ENCODE measurements around the gene ZFP36L2. TPM values are rescaled to one million over a fixed set of nuclear protein-coding genes. Genes with fewer than 3 reads are reported as not detected.

ZFP36L2 gene
- total and polyA plus RNA-seq, 9 of the 15 experiments (the other 6 are each of a cell fraction or from before 2014, with no cell fraction given): 4.1 to 60.6 (median 20.3) TPM

DNA sequence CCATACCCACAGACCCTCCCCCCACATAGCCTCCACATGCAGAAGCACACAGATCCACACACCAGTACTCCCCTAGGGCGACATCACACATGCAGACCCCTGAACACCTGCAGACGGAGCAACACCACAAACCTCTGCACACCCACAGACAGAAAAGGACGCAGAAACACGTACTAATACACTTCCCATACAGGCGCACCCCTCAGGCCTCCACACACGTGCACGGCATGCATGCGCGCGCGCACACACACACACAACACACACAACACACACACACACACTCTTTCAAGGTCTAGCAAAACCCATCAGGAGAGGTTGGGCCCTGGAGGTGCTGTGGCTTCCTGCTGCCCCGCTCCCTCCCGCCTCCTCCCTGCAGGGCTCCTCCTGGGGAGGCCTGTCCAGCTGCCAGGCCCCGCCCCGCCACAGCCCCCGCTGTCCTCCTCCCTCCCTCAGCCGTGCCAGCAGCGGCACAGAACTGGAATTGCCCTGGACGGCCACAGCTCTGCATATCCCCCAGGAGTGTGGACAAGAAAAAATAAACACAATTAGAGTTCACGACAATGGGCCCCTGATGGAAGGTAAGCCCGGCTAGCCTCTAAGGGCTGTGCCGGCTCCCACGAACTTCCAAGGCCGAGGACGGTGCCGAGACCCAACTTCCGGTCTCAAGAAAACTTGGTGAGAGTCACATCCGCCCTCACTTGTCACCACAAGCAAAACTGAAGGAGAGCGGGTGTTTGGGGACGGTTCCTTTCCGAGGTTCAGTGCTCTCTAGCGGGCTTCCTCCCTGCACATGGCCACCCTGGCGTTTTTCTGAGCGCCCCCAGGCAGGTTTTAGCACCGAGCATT lies 6.8 kb downstream of the ZFP36L2 start (continued):
- TF ChIP-seq TAF1 (IDR thresholded peaks at IDR 0.05; ENCODE audit: control insufficient read depth, extremely low read depth, insufficient read depth, low read length, severe bottlenecking) (peak; percentile 67), HCFC1 (IDR thresholded peaks at IDR 0.05; ENCODE audit: low read depth, low read length) (peak; percentile 35; the same call in 1 of the 2 replicates), PRMT5 (CRISPR knock-in tag; IDR thresholded peaks at IDR 0.05) (no peak), POLR2A (conservative IDR thresholded peaks at IDR 0.05) (peak; percentile 86), KDM4B (IDR thresholded peaks at IDR 0.05; ENCODE audit: borderline replicate concordance in 2 of 2, low read depth in 1 of 2) (peak in 1 of 2 experiments; percentile 54; a peak in 1 of 4 replicates), ZNF124 (CRISPR knock-in tag; IDR thresholded peaks at IDR 0.05) (no peak), U2AF2 (optimal IDR thresholded peaks at IDR 0.05; ENCODE audit: low read depth, low read length) (no peak), ZNF24 (IDR thresholded peaks at IDR 0.05) (peak; percentile 89), PHF21A (IDR thresholded peaks at IDR 0.05; ENCODE audit: borderline replicate concordance, low read depth) (no peak), PHB2 (IDR thresholded peaks at IDR 0.05; ENCODE audit: low read depth) (no peak), NCOA6 (IDR thresholded peaks at IDR 0.05) (no peak), POLR2H (tag; IDR thresholded peaks at IDR 0.05; ENCODE audit: low read depth) (no peak; the same call in 1 of the 2 replicates), SMAD2 (IDR thresholded peaks at IDR 0.05; ENCODE audit: low read depth, low read length) (no peak), SIN3A (IDR thresholded peaks at IDR 0.05; ENCODE audit: borderline replicate concordance in 2 of 2, control insufficient read depth in 1 of 2, low read depth in 2 of 2, low read length in 2 of 2) (peak in 1 of 2 experiments; percentile 40; a peak in 1 of 4 replicates), STAG1 (CRISPR knock-in tag; IDR thresholded peaks at IDR 0.05; ENCODE audit: borderline replicate concordance) (no peak), CBX2 (IDR thresholded peaks at IDR 0.05; ENCODE audit: insufficient read depth, low read length, poor library complexity, severe bottlenecking) (no peak)
- TF ChIP-seq, protein P1, sequence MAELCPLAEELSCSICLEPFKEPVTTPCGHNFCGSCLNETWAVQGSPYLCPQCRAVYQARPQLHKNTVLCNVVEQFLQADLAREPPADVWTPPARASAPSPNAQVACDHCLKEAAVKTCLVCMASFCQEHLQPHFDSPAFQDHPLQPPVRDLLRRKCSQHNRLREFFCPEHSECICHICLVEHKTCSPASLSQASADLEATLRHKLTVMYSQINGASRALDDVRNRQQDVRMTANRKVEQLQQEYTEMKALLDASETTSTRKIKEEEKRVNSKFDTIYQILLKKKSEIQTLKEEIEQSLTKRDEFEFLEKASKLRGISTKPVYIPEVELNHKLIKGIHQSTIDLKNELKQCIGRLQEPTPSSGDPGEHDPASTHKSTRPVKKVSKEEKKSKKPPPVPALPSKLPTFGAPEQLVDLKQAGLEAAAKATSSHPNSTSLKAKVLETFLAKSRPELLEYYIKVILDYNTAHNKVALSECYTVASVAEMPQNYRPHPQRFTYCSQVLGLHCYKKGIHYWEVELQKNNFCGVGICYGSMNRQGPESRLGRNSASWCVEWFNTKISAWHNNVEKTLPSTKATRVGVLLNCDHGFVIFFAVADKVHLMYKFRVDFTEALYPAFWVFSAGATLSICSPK (IDR thresholded peaks at IDR 0.05; ENCODE audit: borderline replicate concordance): no peak
- TF ChIP-seq, protein P2, sequence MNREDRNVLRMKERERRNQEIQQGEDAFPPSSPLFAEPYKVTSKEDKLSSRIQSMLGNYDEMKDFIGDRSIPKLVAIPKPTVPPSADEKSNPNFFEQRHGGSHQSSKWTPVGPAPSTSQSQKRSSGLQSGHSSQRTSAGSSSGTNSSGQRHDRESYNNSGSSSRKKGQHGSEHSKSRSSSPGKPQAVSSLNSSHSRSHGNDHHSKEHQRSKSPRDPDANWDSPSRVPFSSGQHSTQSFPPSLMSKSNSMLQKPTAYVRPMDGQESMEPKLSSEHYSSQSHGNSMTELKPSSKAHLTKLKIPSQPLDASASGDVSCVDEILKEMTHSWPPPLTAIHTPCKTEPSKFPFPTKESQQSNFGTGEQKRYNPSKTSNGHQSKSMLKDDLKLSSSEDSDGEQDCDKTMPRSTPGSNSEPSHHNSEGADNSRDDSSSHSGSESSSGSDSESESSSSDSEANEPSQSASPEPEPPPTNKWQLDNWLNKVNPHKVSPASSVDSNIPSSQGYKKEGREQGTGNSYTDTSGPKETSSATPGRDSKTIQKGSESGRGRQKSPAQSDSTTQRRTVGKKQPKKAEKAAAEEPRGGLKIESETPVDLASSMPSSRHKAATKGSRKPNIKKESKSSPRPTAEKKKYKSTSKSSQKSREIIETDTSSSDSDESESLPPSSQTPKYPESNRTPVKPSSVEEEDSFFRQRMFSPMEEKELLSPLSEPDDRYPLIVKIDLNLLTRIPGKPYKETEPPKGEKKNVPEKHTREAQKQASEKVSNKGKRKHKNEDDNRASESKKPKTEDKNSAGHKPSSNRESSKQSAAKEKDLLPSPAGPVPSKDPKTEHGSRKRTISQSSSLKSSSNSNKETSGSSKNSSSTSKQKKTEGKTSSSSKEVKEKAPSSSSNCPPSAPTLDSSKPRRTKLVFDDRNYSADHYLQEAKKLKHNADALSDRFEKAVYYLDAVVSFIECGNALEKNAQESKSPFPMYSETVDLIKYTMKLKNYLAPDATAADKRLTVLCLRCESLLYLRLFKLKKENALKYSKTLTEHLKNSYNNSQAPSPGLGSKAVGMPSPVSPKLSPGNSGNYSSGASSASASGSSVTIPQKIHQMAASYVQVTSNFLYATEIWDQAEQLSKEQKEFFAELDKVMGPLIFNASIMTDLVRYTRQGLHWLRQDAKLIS (CRISPR knock-in tag; IDR thresholded peaks at IDR 0.05): 0 out of 2 replicates have a peak, but pooled peaks have one; percentile 12
- TF ChIP-seq, protein P3, sequence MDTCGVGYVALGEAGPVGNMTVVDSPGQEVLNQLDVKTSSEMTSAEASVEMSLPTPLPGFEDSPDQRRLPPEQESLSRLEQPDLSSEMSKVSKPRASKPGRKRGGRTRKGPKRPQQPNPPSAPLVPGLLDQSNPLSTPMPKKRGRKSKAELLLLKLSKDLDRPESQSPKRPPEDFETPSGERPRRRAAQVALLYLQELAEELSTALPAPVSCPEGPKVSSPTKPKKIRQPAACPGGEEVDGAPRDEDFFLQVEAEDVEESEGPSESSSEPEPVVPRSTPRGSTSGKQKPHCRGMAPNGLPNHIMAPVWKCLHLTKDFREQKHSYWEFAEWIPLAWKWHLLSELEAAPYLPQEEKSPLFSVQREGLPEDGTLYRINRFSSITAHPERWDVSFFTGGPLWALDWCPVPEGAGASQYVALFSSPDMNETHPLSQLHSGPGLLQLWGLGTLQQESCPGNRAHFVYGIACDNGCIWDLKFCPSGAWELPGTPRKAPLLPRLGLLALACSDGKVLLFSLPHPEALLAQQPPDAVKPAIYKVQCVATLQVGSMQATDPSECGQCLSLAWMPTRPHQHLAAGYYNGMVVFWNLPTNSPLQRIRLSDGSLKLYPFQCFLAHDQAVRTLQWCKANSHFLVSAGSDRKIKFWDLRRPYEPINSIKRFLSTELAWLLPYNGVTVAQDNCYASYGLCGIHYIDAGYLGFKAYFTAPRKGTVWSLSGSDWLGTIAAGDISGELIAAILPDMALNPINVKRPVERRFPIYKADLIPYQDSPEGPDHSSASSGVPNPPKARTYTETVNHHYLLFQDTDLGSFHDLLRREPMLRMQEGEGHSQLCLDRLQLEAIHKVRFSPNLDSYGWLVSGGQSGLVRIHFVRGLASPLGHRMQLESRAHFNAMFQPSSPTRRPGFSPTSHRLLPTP (IDR thresholded peaks at IDR 0.05; ENCODE audit: borderline replicate concordance, extremely low read depth, insufficient read length): no peak

All from K562 (cell line).